ENCODE measurements around the gene KTI12.
A peak's percentile ranks its signal among the peaks of the same experiment; 100 is the strongest.
"Not testable (repeated sequence)": the region's sequence is repeated elsewhere in the genome, so short reads cannot be mapped to it uniquely, and the experiment has no call there.

The KTI12 gene

GRCh38 chr1:52041551-52042185 is 8.1 kb upstream of the KTI12 start:
- no peak for DNase-seq (ENCODE audit: low read depth in 2 of 2)

- DNase-seq (ENCODE audit: low read depth in 2 of 2): no peak
These were observed 4.3 kb upstream of the KTI12 start for GRCh38 chr1:52037909-52038308.

DNA sequence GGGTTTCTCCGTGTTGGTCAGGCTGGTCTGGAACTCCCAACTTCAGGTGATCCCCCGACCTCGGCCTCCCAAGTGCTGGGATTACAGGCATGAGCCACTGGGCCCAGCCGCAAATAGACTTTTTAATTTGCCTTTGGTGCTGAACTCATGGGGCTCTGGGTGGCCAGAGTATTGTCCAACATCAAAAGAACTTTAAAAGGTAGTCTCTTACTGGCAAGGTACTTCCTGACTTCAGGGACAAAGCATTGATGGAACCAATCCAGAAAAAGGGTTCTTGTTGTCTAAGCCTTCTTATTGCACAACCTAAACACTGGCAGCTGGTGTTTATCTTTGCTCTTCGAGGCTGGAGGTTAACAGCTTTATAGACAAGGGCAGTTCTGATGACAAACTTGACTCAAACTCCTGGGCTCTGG is 3.8 kb upstream of the KTI12 start:
- DNase-seq (ENCODE audit: low read depth in 2 of 2): no peak

GRCh38 chr1:52034050-52034384 is 407 bp upstream of the KTI12 start:
- no peak for DNase-seq (ENCODE audit: low read depth in 2 of 2)

- DNase-seq (ENCODE audit: low read depth in 2 of 2): no peak
These were observed 852 bp downstream of the KTI12 start for GRCh38 chr1:52032785-52033131.

- no peak for DNase-seq (ENCODE audit: low read depth in 2 of 2)
These were observed 1.4 kb downstream of the KTI12 start for GRCh38 chr1:52032124-52032784.

DNA sequence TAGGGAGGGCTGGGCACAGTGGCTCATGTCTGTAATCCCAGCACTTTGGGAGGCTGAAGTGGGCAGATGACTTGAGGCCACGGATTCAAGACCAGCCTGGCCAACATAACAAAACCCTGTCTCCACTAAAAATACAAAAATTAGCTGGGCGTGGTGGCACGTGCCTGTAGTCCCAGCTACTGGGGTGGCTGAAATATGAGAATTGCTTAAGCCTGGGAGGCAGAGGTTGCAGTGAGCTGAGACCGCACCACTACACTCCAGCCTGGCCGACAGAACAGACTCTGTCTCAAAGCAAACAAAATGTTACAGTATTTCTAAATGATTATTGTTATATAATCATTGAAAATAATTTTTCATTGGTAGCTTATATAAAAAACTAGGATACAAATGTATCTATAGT is 4.8 kb downstream of the KTI12 start:
- not testable (repeated sequence) for DNase-seq (ENCODE audit: low read depth in 2 of 2)

DNA sequence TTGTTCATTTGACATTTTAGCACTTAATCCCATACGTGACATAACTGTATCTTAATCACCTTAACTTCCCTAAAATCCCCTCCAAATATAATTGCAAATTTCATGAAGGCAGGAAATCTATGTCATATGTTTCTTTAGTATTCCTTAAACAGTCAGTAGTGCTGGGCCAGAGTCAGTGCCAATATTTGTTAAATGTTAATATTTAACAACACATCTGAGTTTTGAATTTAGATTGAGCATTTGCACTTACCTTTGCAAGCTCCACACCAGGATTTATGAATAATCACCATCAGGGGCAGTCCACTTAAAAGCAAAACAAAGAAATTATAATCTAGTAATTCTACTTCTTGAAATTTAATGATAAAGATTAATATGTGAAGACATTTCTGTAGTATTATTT is 5.3 kb downstream of the KTI12 start:
- no peak for DNase-seq (ENCODE audit: low read depth in 2 of 2)

DNA sequence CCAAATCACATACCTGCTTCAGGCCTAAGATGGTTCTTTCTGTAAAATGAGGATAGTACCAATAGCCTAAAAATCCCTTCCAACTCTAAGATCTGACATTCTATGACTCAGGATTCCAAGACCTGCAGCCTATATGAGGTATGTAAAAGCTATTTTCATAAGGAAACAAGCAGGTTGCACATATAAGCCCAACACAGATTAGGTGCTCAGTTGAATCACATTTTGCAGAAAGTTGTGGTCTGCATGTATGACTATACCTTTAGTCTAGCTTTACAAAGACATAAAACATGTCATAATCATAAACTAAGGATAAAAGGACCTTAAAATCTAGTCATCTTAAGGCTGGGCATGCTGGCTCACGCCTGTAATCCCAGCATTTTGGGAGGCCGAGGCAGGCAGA is 7.3 kb downstream of the KTI12 start:
- no peak for DNase-seq (ENCODE audit: low read depth in 2 of 2)

DNA sequence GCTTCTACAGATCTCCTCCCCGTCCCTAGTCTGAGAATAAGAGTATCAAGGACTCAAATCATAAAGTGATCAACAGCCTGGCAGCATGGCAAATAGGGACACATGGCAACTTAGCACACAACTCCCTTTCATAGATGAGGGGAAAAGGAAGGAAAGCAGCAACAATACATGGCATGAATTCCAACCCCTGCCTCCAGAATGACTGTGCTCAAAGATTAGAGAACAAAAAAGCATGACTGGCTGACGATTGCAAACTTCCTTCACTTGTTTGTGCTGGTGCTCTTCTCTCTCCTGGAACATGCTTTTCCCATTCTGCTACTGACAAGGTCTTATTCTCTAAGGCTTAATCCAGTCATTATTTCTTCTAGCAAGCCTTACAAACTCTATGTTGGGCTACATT is 11.5 kb downstream of the KTI12 start:
- DNase-seq (ENCODE audit: low read depth in 2 of 2): no peak

DNA sequence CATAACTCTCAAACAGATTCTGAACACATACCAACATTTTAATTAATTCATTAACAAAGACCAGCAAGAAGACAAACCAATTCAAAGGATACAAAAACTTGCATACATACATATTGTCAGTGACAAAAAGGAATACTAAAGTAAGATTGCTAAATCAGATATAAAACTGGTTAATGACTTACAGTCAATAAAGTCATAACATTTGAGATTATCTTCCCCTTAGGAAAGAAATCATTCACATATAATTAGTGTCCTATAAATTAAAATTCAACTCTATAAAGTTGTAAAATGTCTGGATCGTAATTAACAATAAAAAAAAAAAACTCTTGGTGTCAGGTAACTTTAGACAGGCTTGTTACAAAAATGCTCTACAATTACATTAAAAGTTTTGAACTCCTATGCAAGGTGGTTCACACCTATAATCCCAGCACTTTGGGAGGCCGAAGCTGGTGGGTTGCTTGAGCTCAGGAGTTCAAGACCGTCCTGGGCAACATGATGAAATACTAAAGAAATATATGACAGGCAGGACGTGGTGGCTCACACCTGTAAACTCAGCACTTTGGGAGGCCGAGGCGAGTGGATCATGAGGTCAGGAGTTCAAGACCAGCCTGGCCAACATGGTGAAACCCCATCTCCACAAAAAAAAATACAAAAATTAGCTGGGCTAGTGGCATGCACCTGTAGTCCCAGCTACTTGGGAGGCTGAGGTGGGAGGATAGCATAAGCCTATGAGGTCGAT is 25.4 kb downstream of the KTI12 start:
- DNase-seq (ENCODE audit: low read depth in 2 of 2): no peak

- DNase-seq (ENCODE audit: low read depth in 2 of 2): no peak
These were observed 26.2 kb downstream of the KTI12 start for GRCh38 chr1:52007215-52008002.

DNA sequence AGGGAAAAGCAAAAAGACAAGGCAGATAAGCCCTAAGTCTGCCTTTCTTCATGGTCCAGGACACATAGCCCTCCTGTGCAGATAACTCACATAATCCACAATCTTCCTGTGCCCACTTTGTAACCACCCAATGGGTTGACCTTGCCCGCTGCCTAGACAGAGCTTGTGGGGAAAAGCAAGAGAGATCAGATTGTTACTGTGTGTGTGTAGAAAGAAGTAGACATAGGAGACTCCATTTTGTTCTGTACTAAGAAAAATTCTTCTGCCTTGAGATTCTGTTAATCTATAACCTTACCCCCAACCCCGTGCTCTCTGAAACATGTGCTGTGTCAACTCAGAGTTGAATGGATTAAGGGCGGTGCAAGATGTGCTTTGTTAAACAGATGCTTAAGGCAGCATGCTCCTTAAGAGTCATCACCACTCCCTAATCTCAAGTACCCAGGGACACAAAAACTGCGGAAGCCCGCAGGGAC is 27.5 kb downstream of the KTI12 start:
- not testable (repeated sequence) for DNase-seq (ENCODE audit: low read depth in 2 of 2)

DNA sequence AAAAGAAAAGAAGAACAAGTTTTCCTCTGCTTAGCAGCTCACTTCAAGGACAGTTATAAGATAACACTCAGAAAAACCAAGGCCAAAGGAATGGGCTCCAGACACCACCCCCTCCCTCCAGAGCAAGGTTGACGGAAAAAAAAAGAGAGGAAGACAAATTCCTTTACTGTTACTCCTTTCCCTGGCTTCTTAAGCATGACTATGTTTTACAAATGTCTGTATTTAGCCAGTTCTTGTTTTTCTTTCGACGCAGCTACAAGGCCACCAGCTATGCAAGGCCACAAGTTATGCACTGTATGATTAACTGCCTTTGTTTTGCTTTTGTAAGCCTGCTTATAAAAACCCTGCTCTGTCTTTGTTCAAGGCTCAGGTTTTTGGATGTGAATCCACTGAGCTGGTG is 28.1 kb downstream of the KTI12 start:
- DNase-seq (ENCODE audit: low read depth in 2 of 2): peak; percentile 65 to 70

GRCh38 chr1:52003877-52004276 is 29.7 kb downstream of the KTI12 start:
- DNase-seq (ENCODE audit: low read depth in 2 of 2): no peak

DNA sequence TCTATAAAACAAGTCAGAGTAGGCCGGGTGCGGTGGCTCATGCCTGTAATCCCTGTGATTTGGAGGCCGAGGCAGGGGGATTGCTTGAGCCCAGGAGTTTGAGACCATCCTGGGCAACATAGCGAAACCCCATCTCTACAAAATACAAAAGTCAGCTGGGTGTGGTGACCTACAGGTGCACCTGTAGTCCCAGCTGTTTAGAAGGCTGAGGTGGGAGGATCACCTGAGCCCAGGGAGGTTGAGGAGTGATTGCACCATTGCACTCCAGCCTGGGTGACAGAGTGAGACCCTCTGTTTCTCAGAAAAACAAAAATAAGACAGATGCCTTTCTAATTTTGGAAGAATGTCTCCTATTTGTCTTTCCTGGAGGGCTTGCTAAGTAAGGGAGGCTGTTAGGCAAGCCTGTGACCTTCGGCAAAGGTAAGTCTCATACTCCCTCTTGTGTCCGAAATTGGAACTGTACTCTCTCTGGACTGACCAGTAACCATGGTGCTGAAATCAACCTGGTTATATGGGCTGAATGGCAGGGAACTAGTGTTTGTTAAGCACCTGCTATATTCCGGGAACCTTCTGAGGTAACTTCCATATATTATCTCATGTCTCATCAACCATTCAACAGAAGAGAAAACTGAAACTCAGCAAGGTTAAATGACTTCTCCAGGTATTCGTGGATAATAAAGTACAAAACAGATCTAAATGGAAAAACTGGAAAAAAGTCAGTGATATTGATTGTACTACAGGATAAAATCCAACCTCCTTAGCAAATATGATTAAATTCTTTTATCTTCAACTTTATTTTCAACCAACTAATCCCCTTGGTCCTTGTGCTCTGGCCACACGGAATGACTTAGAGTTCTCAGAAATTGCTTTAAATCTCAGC is 31.3 kb downstream of the KTI12 start:
- peak; percentile 58 to 66 for DNase-seq (ENCODE audit: low read depth in 2 of 2)

DNA sequence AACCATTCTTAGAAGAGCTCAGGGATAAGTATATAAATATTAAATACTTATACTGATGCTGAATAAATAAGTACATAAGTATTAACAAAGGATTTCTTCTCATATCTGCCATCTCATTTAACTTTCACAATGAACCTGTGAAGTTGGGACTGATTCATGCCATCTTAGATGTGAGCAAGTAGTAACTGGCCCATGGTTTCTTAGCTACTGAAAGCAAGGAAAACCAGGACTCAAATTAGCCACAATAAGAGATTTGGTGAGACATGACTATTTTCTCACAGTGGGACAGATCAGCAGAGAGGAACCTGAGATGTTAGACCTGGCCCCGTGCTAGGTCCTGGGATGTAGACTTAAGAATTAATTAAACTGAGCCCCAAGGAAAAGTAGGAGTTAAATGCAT is 34.9 kb downstream of the KTI12 start:
- no peak for DNase-seq (ENCODE audit: low read depth in 2 of 2)

DNA sequence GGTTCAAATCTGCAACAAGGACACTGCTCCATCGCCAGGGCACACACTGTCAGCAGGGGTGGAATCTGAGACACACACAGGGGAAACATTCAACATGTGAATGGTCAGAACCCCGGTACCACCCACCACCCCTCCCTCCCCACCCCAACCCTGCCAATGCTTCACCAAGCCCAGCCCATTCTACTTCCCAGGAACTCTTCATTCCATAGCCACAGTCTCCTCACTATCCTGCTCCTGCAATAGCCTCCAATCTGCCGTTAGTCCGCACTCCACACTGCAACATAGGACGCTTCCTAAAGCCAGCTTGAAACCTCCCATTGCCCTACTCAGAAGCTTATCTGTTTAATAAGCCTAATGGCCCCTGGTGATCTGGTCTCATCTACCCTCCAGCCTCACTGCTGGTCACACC is 35.6 kb downstream of the KTI12 start:
- DNase-seq (ENCODE audit: low read depth in 2 of 2): no peak

DNA sequence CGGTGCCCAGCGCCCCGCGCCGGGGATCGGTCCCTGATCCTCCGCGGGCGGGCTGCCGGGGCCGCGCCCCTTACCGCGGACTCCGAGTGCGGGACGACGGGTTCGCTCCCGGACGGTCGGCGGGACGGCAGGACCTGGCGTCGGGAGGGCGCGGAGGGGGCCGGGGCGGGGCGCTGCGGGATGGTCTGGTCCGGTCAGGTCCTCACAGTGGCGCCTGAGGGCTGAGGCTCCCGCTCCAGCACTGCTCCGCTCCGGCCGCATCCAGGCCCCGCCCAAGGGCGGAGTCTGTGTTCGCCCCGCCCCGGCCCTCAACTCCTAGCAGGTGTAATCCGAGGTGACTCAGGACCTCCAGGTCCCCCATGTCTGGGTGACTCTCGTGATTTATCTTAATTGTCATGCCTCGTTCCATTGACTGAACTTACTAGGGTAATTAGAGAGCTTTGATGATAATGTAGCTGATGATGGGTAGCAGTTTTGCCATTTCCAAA is 43.1 kb downstream of the KTI12 start, which contains the start of gene RAB3B:
TSS of gene RAB3B (minus strand) at position 223 of the 488 bp plus-strand sequence. CDS start 13,583 bp downstream, outside the sequence.
- DNase-seq (ENCODE audit: low read depth in 2 of 2): peak in 1 of 2 experiments; percentile 13

- no peak for DNase-seq (ENCODE audit: low read depth in 2 of 2)
These were observed 43.8 kb downstream of the KTI12 start for GRCh38 chr1:51989582-51990477.

Data from fibroblast of skin of left biceps (primary cell).